ENCODE results near the gene KLK13. TPM values are rescaled to one million over a fixed set of nuclear protein-coding genes. Genes with fewer than 3 reads are reported as not detected.

Gene KLK13
- total and polyA plus RNA-seq, 2 of the 8 experiments (the other 6 are each of a cell fraction or from before 2014, with no cell fraction given) = 4.2 to 4.5 TPM

DNA sequence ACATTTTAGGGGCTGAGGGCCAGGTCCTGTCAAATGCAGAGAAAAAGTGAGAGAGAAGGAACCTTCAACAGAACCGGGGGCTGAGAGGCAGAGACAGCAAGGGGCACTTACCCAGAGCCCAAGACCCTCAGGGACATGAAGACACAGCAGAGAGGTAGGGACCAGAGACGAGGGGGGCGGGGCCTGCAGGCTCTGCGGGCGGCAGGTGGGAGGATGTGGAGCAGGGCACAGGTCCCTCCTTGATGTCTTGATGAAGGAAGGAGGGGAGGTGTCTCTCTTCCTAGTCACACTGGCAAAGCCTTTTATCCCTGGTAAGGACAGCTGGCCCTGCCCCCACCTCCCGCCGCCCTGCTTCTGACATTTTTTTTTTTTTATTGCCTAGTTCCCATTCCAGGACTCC lies 17.7 kb upstream of the KLK13 start, which contains the start of gene KLK14:
KLK14 (minus strand) TSS at position 277 of the 400 bp plus-strand sequence; CDS start at position 4, 273 bp downstream.
- Histone ChIP-seq H3K79me2 (ENCODE audit: control insufficient read depth in 1 of 2, insufficient read depth in 2 of 2, low read length in 2 of 2) (no peaks in the 10 kb centered on the region), H3K4me2 (ENCODE audit: insufficient read depth in 1 of 2, low read depth in 2 of 2, low read length in 2 of 2) (no peak within 1 kb of the TSS), H4K8ac (ENCODE audit: extremely low read depth, insufficient read depth, low read length) (no peak within 1 kb of the TSS), H3K27me3 (replicated peaks in 1 of 4; ENCODE audit: control insufficient read depth in 3 of 4, extremely low read depth in 1 of 4, insufficient read depth in 3 of 4, low read length in 3 of 4) (no peaks in the 10 kb centered on the region), H2BK12ac (ENCODE audit: low read depth, low read length) (peak within 1 kb of the TSS; percentile 92; the same call in 1 of the 2 replicates), H3K18ac (ENCODE audit: extremely low read depth, low read length) (no peak within 1 kb of the TSS), H3K9me3 (ENCODE audit: insufficient read depth in 2 of 2, low read depth in 1 of 2, low read length in 1 of 2) (no peaks in the 10 kb centered on the region), H2BK120ac (replicated peaks; ENCODE audit: low read depth, low read length) (no peak within 1 kb of the TSS), H4K91ac (replicated peaks; ENCODE audit: insufficient read length, low read length) (no peak within 1 kb of the TSS), H3K14ac (ENCODE audit: insufficient read length) (no peak within 1 kb of the TSS), H3K4ac (replicated peaks; ENCODE audit: insufficient read length, low read depth, low read length) (no peak within 1 kb of the TSS), H4K20me1 (replicated peaks in 1 of 2; ENCODE audit: control insufficient read depth in 1 of 2, insufficient read depth in 2 of 2, low read length in 2 of 2) (no peaks in the 10 kb centered on the region), H2AK5ac (ENCODE audit: low read depth, low read length) (no peak within 1 kb of the TSS), H3K36me3 (ENCODE audit: control insufficient read depth in 2 of 4, insufficient read depth in 4 of 4, low read length in 3 of 4) (no peaks in the 10 kb centered on the region), H3K23ac (ENCODE audit: insufficient read length) (no peak within 1 kb of the TSS), H2BK20ac (ENCODE audit: low read length) (no peak within 1 kb of the TSS), H3K56ac (replicated peaks; ENCODE audit: insufficient read length, low read depth, low read length) (no peak within 1 kb of the TSS), H2BK15ac (ENCODE audit: low read length) (no peak within 1 kb of the TSS), H2BK5ac (ENCODE audit: low read depth, low read length) (no peak within 1 kb of the TSS; the same call in 1 of the 2 replicates), H3K9ac (replicated peaks in 1 of 4; ENCODE audit: extremely low read depth in 1 of 4, low read depth in 3 of 4, low read length in 3 of 4) (no peak within 1 kb of the TSS), H3K27ac (ENCODE audit: low read depth, low read length) (no peak within 1 kb of the TSS), H4K5ac (ENCODE audit: insufficient read length, low read depth, low read length) (no peak within 1 kb of the TSS), H2AFZ (ENCODE audit: low read length) (no peak within 1 kb of the TSS), H3K4me1 (replicated peaks in 1 of 4; ENCODE audit: control insufficient read depth in 3 of 4, insufficient read depth in 4 of 4, low read length in 3 of 4) (peaks cover 0 to 4% (median 2%) of the 10 kb centered on the region in 4 experiments; a peak in 2 of 7 replicates), H3K79me1 (ENCODE audit: low read depth, low read length) (no peaks in the 10 kb centered on the region), H3K4me3 (ENCODE audit: extremely low read depth in 1 of 4, insufficient read depth in 2 of 4, low read depth in 3 of 4, low read length in 4 of 4) (no peak within 1 kb of the TSS), H3K23me2 (ENCODE audit: low read depth, low read length) (no peaks in the 10 kb centered on the region)
- 58% methylated on average over 5 of the region's 7 CpGs; no CpG with 5 or more reads in 1 of the 2 experiments for WGBS, 2 experiments (ENCODE audit: extremely low coverage in 1 of 2, insufficient coverage in 1 of 2, insufficient read length in 1 of 2, insufficient replicate concordance in 2 of 2, low coverage in 1 of 2, low lambda C conversion rate in 2 of 2, missing lambda C conversion rate in 1 of 2)
- ChIA-PET POLR2A (ENCODE audit: partially characterized antibody) (no interaction called here), CTCF (ENCODE audit: partially characterized antibody) (no interaction called here)
- no peak for TF ChIP-seq RXRA (IDR thresholded peaks at IDR 0.05; ENCODE audit: insufficient read depth, low read depth, low read length)
- DNase-seq (ENCODE audit: low read depth in 1 of 2, low spot score in 2 of 2) (no peak), FAIRE-seq (no peak)
